Stimulated activated CD8-positive, alpha-beta memory T cell treated with anti-CD3 and anti-CD28 coated beads, Interleukin-2, amount 100 ng/mL, for 1 hour (primary cell): Measurements from ENCODE around the gene DCAF15.

Source experiments
- DNase-seq, 2 donors: peaks; one replicate each; pipeline ENCODE4 v3.0.0-alpha.2; 2020; ENCODE audit warnings: low read depth in 2 of 2

The DCAF15 gene

DNA sequence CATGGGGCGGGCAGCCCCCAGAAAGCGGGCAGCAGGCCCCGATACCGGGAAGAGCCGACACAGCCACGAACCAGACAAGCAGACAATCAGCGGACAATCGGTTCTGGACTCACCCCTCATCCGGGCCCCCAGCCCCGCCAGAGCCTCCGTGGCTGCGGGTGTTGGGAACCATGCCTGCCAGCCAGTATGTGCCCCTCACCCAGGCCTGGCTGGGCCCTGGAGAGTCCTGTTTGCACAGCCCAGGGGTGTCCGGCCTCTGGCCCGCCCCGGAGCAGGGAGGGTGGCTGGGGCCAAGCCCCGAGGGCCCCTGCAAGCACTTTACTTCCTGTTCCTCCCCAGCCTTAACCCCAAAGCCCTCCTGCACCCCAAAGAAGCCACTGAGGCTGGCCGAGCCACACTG is 21.9 kb upstream of the DCAF15 start:
- DNase-seq: no peak

DNA sequence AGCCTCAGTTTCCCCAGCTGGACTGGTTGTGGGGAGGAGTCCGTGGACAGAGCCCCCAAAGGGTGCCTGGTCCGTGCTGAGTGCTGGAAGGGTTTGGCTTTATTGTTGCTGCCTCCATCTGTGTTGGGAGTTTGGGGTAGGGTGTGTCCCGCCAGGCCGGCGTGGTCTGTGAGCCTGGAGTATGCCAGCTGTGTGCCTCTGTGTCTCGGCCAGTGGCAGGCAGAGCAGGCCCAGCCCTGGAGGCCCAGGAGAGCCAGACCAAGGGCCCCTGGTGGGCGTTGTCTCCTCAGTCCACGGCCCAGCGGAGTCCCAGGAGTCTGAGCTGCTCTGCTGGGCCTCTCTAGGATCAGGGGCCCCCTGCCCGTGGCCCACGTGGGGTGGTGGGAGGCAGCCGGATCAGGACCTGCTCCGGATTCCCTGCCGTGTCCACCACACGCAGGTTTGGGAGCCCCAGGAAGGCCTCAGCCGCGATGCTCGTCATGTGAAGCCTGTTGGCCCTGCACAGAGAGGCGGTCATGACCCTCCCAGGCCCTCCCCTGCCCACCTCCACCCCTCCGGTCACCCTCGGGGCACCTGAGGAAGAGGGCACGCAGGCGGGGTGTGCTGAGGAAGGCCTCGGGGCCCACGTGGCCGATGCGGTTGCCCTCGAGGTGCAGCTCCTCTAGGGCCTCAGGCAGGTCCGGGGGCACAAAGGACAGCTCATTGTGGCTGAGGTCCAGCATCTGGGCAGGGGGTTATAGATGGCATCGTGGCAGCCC is 20.7 kb upstream of the DCAF15 start:
- DNase-seq: no peak

DNA sequence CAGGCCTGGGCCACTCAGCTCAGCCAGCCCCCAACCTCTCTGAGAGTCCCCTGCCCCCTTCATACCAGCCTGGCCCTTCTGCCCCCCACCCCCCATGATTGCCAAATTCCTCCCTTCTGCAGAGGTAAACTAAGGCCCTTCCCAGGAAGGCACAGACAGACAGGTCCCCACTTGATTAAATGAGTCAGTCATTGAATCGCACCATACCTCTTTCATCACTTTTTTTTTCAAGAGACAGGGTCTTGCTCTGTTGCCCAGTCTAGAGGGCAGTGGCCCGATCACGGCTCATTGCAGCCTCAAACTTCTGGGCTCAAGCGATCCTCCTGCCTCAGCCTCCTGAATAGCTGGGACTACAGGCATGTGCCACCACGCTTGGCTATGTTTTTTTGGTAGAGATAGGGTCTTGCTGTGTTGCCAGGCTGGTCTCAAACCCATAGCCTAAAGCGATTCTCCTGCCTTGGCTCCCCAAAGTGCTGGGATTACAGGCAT is 20.1 kb upstream of the DCAF15 start:
- no peak for DNase-seq

DNA sequence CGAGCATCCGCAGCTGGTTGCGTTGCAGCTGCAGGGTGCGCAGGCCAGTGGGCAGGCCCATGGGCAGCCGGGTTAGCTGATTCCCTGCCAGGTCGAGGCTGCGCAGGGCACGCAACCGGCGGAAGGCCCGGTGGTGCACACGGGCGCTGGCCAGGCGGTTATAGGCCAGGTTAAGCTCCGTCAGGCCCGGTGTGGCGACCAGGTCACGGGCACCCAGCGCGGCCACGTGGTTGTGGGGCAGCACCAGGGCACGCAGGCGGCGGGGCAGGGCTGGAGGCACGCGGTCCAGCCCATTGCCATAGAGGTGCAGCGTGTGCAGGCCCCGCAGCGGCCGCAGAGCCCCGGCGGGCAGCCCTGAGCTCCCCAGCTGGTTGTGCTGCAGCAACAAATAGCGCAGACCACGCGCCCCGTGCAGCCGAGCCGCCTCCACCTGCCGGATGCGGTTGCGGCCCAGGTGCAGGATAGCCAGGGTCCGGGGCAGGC is 19.4 kb upstream of the DCAF15 start:
- DNase-seq: no peak

DNA sequence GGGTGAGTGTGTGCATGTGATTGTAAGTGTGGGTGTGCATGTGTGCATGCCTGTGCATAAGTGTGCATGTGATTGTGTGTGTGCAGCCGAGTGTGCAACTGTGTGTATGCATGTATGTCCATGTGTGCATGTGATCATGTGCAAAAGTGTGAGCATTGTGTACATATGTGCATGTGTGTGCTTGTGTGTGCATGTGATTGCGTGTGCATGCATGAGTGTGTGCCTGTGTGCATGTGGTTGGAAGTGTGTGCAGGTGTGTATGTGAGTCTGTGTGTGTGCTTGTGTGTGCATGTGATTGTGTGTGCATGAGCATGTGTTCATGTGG is 17.6 kb upstream of the DCAF15 start:
- DNase-seq: no peak

DNA sequence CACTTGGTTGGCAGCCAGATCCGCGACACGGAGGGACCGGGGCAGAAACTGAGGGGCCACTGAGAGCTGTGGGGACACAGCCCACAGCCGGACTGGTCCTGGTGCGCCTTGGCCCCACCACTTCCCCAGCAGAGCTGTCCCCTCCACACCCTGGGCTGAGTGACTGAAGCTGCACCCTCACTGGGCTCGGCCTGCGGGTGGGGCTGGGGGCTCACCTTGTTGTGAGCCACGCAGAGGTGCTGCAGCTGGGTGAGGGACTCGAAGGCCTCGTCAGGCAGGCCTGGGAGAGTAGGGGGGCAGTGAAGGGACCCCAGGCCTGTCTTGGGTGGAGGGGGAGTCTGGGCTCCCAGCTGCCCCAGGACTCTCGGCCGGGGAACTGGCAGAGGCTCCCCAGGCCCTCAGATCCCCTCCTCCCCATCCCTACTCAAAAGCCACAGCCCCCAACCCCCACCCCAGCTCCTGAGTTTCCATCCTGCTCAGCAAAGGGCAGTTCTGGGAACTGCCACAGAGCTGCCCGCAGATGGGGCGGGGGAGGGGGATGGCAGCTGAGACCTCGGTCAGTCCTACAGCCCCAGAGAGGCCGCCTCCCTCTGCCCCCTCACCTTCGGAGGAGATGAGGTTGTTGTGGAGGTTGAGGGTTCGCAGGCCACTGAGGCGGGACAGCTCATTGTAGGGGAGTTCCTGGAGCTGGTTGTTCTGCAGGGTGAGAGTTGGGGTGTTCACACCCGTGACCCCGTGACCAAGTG is 16.4 kb upstream of the DCAF15 start:
- no peak for DNase-seq

DNA sequence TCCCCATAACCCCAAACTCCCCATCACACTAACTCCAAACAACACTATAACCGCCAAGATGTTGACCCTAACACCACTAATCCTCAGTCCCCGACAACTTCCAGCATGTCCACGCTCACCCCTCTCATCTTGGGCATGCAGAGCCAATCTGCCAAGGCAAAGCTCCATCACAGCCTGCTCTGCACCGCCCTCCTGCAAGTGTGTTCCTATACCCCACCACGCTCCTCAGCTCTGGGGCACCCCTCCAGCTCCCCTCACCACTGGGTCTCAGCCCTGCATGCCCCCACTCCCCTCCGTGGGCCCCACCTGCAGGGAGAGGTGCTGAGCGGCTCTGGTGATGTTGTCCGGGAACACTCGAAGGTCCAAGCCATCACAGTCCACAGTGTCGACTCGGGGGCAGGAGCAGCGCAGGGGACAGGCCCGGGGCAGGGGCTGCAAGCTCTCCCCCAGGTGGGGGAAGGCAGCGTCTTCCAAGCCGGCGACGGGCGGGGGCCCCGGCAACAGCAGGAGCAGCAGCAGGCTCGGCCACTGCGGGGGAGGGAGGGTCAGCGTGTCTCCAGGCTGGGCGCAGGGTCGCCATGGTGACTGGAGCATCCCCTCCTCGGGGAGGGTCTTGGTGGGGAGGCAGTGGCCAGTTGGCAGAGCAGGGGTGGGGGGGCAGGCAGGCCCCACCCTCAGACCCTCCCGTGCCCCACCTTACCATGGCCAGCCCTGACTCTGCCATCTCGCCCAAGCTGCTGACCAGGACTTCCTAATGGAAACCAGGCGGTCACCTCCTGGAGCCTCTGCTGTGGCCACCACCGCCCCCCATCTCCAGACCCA is 14.6 kb upstream of the DCAF15 start:
- no peak for DNase-seq

DNA sequence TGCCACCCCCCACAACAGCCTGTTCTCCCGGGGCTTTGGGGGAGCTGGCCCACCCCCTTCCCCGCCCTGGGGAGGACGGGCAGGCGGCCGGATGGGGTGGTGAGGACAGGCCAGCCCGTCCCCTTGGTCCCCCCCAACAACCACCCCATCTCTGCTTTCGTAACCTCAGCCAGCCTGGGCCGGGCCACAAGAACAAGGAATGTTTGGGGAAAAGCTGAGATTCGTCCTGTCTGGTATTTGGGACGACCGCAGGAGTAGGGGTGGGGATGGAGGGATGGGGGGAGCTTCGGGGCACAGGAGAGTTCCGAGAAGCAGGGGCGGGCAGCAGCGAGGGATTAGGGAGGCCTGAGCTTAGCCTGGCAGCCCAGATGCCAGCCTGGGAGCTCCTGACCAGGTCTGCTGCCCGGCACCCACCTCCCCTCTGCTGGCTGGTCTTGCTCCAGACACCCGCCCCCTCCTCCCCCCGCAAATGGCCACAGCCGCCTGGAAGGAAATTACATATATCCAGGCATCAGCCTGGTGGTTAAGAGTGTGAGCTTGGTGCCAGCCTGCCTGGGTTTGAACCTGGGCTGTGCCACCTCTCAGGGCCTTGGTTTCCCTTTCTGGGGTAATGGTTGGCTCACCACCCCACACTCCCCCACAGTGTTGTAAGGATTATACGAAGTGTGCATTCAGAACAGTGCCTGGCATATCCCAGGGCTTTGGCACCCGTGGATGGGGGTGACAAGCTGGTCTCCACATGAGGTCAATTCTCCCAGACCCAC is 13.8 kb upstream of the DCAF15 start, which contains the start of gene PODNL1:
PODNL1 (minus strand) TSS at position 117 of the 764 bp plus-strand sequence. CDS start 236 bp downstream, outside the sequence.
- no peak for DNase-seq

DNA sequence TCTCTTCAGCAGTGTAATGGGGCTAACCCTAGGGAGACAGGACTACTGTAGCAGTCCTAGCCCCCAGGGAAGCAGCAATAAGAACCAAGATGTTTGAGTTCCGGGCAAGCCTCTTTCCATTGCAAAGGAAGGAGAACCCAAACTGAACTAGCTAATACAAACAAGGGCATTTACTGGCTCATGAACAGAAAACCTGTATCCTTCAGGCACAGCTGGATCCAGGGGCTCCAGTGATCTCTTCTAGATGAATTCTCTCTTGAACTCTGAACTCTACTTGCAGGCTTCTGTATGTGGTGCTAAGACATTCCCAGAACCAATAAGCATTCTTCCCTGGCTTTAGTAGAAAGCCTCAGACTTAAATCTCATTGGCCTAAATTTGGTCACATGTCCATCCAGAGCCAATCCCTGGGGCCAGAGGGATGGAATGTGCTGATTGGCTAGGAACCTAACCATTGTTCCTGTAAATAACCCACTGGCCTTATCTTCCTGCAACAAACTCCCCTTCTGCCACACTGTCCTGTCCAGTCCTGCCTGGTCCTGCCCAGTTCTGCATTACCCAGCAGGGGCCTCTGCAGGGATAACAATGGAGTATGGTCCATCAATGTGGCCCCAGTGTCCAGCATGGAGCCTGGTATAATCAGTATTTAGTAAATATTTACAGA is 10.2 kb upstream of the DCAF15 start:
- no peak for DNase-seq

DNA sequence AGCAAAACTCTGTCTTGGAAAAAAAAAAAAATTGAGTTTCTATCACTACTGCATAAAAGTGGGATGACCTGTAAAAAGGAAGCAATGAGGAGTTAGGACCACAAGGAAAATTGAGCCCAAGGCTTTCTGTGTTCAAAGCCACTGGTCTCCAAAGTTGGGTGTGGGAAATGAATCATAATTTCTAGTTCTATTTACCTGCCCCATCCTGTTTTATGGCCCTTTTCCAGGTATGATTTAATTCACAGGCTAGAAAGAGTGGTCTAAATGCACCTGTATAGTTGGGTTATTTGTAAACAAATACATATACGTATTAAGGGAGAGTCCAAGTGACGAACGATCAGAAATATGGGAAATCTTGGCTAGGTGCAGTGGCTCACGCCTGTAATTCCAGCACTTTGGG is 5.9 kb upstream of the DCAF15 start:
- no peak for DNase-seq

DNA sequence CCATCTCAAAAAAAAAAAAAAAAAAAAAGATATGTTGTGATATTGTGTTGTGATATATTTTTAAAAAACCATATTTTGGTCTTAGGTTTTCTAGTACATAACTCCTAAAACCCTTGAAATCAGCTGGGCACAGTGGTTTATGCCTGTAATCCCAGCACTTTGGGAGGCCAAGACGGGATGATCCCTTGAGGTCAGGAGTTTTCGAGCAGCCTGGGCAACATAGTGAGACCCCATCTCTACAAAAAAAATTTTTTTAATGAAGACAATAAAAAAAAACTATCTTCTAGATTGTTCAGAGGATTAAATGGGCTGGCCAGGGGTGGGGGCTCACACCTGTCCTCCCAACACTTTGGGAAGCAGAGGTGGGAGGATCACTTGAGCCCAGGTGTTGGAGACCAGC is 1.3 kb upstream of the DCAF15 start:
- no peak for DNase-seq

DNA sequence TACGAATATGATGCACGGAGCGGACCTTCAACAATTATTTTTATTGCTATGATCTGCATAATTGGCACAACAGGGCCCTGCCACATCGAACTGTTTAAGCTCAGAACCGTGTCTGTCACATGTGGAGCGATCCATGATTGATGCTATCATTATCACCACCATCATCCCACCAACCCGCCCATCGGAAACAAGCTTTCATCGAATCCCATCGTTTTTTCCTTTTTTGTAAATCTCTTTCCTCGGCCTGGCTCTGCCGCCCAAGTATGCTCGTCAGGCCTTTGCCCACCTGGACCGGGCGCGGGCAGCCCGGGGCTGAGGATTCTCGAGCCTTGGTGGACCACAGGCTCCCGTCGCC is 533 bp upstream of the DCAF15 start:
- DNase-seq: no peak

DNA sequence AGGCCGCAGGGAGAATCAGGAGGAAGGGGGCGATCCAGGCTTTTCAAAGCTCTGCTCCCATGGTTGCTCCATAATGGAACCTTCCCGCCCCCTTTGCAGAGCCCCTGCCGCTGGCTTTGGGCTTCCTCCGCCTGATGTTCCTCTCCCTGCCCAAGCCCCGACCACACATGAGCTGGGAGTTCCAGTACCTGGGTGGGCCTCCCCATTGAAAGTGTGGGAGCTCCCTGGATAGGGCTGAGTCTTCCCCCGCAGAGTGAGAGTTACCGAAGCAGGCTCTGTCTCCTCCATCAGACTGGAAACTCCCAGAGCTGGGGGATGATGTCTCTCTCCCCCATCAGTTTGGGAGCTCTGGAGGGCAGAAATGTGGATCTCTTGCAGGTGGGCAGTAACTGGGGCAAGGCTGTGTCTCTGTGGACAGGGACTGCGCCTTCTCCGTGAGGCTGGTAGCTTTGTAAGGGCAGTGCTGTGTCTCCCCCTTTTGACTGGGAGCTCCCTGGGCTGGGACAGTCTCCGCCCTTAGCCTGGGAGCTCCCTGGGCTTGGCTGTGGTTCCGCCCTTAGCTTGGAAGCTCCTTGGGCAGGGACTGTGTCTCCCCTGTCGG is 722 bp downstream of the DCAF15 start:
- no peak for DNase-seq

DNA sequence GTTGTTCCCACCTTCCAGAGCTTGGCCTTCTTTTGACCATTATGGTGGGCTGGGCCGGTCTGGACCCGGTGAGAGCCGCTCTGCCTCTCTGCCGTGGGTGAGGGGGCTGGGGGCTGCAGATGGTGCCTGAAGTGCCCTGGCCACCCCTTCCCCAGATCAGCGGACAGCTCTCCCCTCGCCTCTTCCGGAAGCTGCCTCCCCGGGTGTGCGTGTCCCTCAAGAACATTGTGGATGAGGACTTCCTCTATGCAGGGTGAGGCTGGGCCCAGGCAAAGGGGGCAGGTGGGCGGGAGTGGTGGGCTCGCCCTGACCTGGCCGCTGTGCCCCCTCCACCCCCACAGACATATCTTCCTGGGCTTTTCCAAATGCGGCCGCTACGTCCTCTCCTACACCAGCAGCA is 1.9 kb downstream of the DCAF15 start:
- DNase-seq: no peak

DNA sequence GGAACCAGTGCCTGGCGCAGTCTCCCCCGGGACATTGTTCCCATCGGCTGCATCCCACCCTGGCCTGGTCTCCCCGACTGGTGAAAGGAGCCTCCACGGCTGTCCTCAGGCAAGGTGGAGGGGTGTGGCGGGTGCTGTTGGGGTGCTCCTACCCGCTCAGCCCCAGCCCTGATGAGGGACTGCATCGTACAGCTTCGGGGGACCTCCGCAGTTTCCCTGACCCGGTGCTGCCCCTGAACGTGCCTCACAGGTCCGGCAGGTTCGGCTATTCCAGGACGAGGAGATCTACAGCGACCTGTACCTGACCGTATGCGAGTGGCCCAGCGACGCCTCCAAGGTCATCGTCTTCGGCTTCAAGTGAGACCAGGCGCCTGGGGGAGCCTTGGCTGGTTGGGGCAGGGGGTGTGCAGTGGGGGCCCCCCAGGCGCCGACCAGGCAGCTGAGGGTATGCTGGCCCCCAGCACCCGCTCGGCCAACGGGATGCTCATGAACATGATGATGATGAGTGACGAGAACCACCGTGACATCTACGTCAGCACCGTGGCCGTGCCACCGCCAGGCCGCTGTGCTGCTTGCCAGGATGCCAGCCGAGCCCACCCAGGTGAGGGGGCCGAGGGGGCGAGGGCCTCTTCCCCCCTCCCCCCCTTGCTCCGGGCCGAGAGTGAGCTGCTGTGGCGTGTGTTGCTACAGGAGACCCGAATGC is 3.5 kb downstream of the DCAF15 start:
- no peak for DNase-seq

DNA sequence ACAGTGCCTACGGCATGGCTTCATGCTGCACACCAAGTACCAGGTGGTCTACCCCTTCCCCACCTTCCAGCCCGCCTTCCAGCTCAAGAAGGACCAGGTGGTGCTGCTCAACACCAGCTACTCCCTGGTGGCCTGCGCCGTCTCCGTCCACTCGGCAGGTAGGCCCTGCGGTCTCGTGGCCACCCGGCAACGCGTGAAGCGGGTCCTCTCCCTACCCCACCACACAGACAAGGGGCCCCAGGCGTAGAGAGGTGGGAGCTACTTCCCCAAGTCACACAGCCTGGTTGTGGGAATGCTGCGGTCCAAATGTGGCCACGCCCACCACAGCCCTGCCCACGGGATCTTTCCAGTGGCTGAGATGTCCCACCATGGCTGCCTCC is 4.0 kb downstream of the DCAF15 start:
- no peak for DNase-seq

DNA sequence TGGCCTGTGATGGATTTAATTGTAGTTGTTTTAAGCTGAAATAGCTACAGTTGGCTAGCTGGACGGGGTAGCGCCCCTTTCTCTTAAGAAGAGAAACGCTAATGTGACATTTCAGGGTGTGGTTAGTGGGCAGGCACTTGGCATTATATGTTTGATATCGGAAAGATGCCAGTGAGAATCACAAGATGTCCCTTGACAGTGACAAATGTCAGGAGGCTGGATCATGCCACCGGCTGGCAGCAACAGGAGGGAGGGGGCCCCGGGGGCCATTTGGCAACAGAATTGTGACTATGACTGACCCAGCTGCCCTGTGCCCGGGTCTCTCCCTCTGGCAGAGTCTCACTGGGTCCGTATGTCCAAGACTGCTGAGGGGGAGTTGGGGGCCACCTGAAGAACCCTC is 4.7 kb downstream of the DCAF15 start:
- DNase-seq: no peak

DNA sequence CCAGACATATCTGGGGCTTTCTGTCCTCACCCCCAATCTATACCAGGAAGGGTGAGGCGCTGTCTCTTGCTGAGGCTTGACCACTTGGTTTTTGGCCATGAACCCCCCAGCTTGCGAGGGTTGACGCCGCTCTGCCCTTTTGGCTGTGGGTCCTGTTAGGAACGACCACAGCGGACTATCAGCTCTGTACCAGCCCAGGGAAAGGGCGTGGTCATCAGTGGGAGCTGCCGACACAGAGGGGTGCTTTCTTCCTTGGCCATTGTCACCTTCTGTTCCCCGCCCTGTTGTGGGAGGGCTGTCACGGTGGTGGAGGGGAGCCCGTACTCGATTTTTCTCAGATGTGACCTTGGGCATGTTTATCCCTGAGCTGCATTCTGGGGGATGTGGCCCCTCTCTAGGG is 5.7 kb downstream of the DCAF15 start:
- no peak for DNase-seq

DNA sequence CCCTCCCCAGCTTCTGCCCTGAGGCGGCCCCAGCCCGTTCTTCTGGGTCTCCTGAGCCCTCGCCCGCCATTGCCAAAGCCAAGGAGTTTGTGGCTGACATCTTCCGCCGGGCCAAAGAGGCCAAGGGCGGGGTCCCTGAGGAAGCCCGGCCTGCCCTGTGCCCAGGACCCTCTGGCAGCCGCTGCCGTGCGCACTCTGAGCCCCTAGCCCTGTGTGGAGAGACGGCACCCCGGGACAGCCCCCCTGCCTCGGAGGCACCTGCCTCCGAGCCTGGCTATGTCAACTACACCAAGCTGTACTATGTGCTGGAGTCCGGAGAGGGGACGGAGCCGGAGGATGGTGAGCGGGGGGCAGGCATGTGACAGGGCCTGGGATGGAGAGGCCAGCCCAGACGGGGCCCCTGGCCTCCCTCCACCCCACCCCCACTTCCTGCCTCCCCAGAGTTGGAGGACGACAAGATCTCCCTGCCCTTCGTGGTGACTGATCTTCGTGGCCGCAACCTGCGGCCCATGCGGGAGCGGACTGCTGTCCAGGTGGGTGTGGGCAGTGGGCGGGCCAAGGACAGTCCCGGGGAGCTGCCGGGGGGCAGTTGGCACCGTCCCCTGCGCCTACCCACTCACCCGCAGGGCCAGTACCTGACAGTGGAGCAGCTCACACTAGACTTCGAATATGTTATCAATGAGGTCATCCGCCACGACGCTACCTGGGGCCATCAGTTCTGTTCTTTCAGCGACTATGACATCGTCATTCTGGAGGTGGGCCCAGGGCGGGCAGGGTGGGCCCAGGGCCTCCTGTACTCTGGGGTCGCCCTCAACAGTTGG is 7.0 kb downstream of the DCAF15 start:
- no peak for DNase-seq
